ENCODE results near the gene GNPTG. TPM values are rescaled to one million over a fixed set of nuclear protein-coding genes. Genes with fewer than 3 reads are reported as not detected.

The GNPTG gene
- total and polyA plus RNA-seq, 2 of the 13 experiments (the other 11 are each of a cell fraction or from before 2014, with no cell fraction given): 22.7 to 71.1 TPM

GRCh38 chr16:1343428-1344242 is 8.1 kb upstream of the GNPTG start (continued):
- TF ChIP-seq REST (IDR thresholded peaks at IDR 0.05; ENCODE audit: borderline replicate concordance in 1 of 2, low read depth in 1 of 2, low read length in 2 of 2): no peak
- TF ChIP-seq ZXDC (CRISPR knock-in tag; IDR thresholded peaks at IDR 0.05): no peak
- peak; percentile 54; the same call in 1 of the 2 replicates for TF ChIP-seq KDM2A (CRISPR knock-in tag; IDR thresholded peaks at IDR 0.05; ENCODE audit: borderline replicate concordance, low read depth)
- TF ChIP-seq ZNF10 (CRISPR knock-in tag; IDR thresholded peaks at IDR 0.05; ENCODE audit: borderline replicate concordance, low read depth): no peak
- 0 out of 2 replicates have a peak, but pooled peaks have one; percentile 28 for TF ChIP-seq FOXC1 (CRISPR knock-in tag; IDR thresholded peaks at IDR 0.05; ENCODE audit: borderline replicate concordance)
- peak; percentile 41; the same call in 1 of the 2 replicates for TF ChIP-seq MTF2 (CRISPR knock-in tag; IDR thresholded peaks at IDR 0.05; ENCODE audit: borderline replicate concordance)
- TF ChIP-seq ZNF572 (CRISPR knock-in tag; IDR thresholded peaks at IDR 0.05): 0 out of 2 replicates have a peak, but pooled peaks have one; percentile 43
- TF ChIP-seq, protein P1, sequence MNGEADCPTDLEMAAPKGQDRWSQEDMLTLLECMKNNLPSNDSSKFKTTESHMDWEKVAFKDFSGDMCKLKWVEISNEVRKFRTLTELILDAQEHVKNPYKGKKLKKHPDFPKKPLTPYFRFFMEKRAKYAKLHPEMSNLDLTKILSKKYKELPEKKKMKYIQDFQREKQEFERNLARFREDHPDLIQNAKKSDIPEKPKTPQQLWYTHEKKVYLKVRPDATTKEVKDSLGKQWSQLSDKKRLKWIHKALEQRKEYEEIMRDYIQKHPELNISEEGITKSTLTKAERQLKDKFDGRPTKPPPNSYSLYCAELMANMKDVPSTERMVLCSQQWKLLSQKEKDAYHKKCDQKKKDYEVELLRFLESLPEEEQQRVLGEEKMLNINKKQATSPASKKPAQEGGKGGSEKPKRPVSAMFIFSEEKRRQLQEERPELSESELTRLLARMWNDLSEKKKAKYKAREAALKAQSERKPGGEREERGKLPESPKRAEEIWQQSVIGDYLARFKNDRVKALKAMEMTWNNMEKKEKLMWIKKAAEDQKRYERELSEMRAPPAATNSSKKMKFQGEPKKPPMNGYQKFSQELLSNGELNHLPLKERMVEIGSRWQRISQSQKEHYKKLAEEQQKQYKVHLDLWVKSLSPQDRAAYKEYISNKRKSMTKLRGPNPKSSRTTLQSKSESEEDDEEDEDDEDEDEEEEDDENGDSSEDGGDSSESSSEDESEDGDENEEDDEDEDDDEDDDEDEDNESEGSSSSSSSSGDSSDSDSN (CRISPR knock-in tag; IDR thresholded peaks at IDR 0.05): peak; percentile 51
- no peak for TF ChIP-seq HDAC2 (CRISPR knock-in tag; IDR thresholded peaks at IDR 0.05)
- TF ChIP-seq ASH2L (IDR thresholded peaks at IDR 0.05; ENCODE audit: insufficient read length, low read depth, low read length): peak; percentile 20
- TF ChIP-seq THYN1 (CRISPR knock-in tag; IDR thresholded peaks at IDR 0.05; ENCODE audit: borderline replicate concordance, low read depth): no peak
- TF ChIP-seq ZNF777 (CRISPR knock-in tag; IDR thresholded peaks at IDR 0.05): peak; percentile 45; the same call in 1 of the 2 replicates
- TF ChIP-seq SRY (CRISPR knock-in tag; IDR thresholded peaks at IDR 0.05): no peak
- TF ChIP-seq ERF (CRISPR knock-in tag; IDR thresholded peaks at IDR 0.05): no peak
- TF ChIP-seq POLR2G (IDR thresholded peaks at IDR 0.05; ENCODE audit: low read depth, low read length): peak; percentile 46; the same call in 1 of the 2 replicates
- TF ChIP-seq ZNF30 (CRISPR knock-in tag; IDR thresholded peaks at IDR 0.05): no peak
- TF ChIP-seq, protein P2, sequence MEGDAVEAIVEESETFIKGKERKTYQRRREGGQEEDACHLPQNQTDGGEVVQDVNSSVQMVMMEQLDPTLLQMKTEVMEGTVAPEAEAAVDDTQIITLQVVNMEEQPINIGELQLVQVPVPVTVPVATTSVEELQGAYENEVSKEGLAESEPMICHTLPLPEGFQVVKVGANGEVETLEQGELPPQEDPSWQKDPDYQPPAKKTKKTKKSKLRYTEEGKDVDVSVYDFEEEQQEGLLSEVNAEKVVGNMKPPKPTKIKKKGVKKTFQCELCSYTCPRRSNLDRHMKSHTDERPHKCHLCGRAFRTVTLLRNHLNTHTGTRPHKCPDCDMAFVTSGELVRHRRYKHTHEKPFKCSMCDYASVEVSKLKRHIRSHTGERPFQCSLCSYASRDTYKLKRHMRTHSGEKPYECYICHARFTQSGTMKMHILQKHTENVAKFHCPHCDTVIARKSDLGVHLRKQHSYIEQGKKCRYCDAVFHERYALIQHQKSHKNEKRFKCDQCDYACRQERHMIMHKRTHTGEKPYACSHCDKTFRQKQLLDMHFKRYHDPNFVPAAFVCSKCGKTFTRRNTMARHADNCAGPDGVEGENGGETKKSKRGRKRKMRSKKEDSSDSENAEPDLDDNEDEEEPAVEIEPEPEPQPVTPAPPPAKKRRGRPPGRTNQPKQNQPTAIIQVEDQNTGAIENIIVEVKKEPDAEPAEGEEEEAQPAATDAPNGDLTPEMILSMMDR (CRISPR knock-in tag; IDR thresholded peaks at IDR 0.05): 0 out of 2 replicates have a peak, but pooled peaks have one; percentile 3
